Keratinocyte (primary cell): ENCODE measurements around the gene TTC8. TPM values are rescaled to one million over a fixed set of nuclear protein-coding genes. Genes with fewer than 3 reads are reported as not detected.

ENCODE experiments used
- DNase-seq: peaks from one replicate; pipeline ENCODE4 v3.0.0-alpha.2; 2011; ENCODE audit warnings: low read depth, missing footprints, low spot score
- FAIRE-seq: peaks from 2 replicates; lab custom pipeline; 2011; peaks lifted over from hg19 to GRCh38; lab: Jason Lieb, UNC
- H2AFZ ChIP-seq: 2 replicates; pipeline ENCODE4 v1.6.0; 2012; ENCODE audit warnings: low read length, control low read depth, inconsistent platforms; ENCODE audit not compliant: control insufficient read depth
- H3K27ac ChIP-seq: 2 replicates; pipeline ENCODE4 v1.5.1; 2011; ENCODE audit warnings: low read length; ENCODE audit not compliant: control insufficient read depth, insufficient read depth
- H3K27me3 ChIP-seq: 3 replicates; pipeline ENCODE4 v1.6.0; 2011; ENCODE audit warnings: low read length; ENCODE audit not compliant: control insufficient read depth, insufficient read depth; ENCODE audit errors: extremely low read depth
- H3K36me3 ChIP-seq, 2 experiments: 2 replicates in 1 of 2; 3 replicates in 1 of 2; pipeline ENCODE4 v1.5.1; 2011; ENCODE audit warnings: low read length in 2 of 2, mild to moderate bottlenecking in 1 of 2; ENCODE audit not compliant: control insufficient read depth in 2 of 2, insufficient read depth in 2 of 2; ENCODE audit errors: extremely low read depth in 1 of 2
- H3K4me1 ChIP-seq: 3 replicates; pipeline ENCODE4 v1.5.1; 2011; ENCODE audit warnings: low read length; ENCODE audit not compliant: control insufficient read depth, insufficient read depth; ENCODE audit errors: extremely low read depth
- H3K4me2 ChIP-seq: 3 replicates; pipeline ENCODE4 v1.6.0; 2011; ENCODE audit warnings: low read depth, low read length; ENCODE audit not compliant: control insufficient read depth, insufficient read depth; ENCODE audit errors: extremely low read depth
- H3K4me3 ChIP-seq, 3 experiments: fragments of 200-600 bp in 1 of 3; sonication (generic) in 1 of 3; 2 replicates in 2 of 3; 3 replicates in 1 of 3; pipeline ENCODE4 v1.5.1; 2011 to 2016; ENCODE audit warnings: low read length in 3 of 3, mild to moderate bottlenecking in 3 of 3, control low read depth in 2 of 3, inconsistent platforms in 1 of 3, low read depth in 1 of 3, mixed read lengths in 1 of 3, mixed run types in 1 of 3, moderate library complexity in 1 of 3; ENCODE audit not compliant: control insufficient read depth in 2 of 3, insufficient read depth in 2 of 3; ENCODE audit errors: extremely low read depth in 1 of 3
- H3K79me2 ChIP-seq: 2 replicates; pipeline ENCODE4 v1.6.0; 2012; ENCODE audit warnings: low read length; ENCODE audit not compliant: control insufficient read depth, insufficient read depth
- H3K9ac ChIP-seq: 3 replicates; pipeline ENCODE4 v1.6.0; 2011; ENCODE audit warnings: low read length; ENCODE audit not compliant: control insufficient read depth, insufficient read depth; ENCODE audit errors: extremely low read depth
- H3K9me1 ChIP-seq: 3 replicates; pipeline ENCODE4 v1.6.0; 2011; ENCODE audit warnings: low read length; ENCODE audit not compliant: control insufficient read depth, insufficient read depth; ENCODE audit errors: extremely low read depth
- H3K9me3 ChIP-seq: 2 replicates; pipeline ENCODE4 v1.5.1; 2012; ENCODE audit warnings: low read depth, low read length; ENCODE audit not compliant: control insufficient read depth
- H4K20me1 ChIP-seq: 3 replicates; pipeline ENCODE4 v1.6.0; 2011; ENCODE audit warnings: low read length; ENCODE audit not compliant: control insufficient read depth, insufficient read depth; ENCODE audit errors: extremely low read depth
- EZH2 ChIP-seq: IDR thresholded peaks from one replicate; pipeline ENCODE4 v1.6.1; 2012; ENCODE audit warnings: inconsistent platforms, mild to moderate bottlenecking, low read length, moderate library complexity
- dilution Hi-C: fragments of 300-500 bp; cut with MboI; formaldehyde crosslinking; loops from one replicate; pipeline ENCODE4 v1.7.0; 2020; ENCODE audit warnings: low sequenced_read_pairs; ENCODE audit not compliant: extremely low pct_ligation_motif_present
- polyA plus RNA-seq, 5 experiments: library from polyadenylated mRNA; depleted of rRNA in 3 of 5; stranded (reverse) in 3 of 5; stranded (forward) in 1 of 5; unstranded in 1 of 5; fragments of >200 nt; gene quantifications; 1 replicate in 1 of 5; 2 replicates in 3 of 5; 3 replicates in 1 of 5; pipeline versions ENCODE4 v1.2.1 to v1.2.3, GENCODE V29; 2011 to 2012; ENCODE audit warnings: missing spikeins in 2 of 5, low read depth in 1 of 5, low replicate concordance in 1 of 5
- TF ChIP-seq, protein P1 (sequence below), 3 experiments: IDR thresholded peaks in 1 of 3; conservative IDR thresholded peaks in 1 of 3; optimal IDR thresholded peaks in 1 of 3; 2 replicates in 2 of 3; 3 replicates in 1 of 3; pipeline versions ENCODE3 to v1.5.1; 2011; ENCODE audit warnings: low read length in 3 of 3, mild to moderate bottlenecking in 3 of 3, moderate library complexity in 2 of 3, control low read depth in 1 of 3, inconsistent platforms in 1 of 3; ENCODE audit not compliant: insufficient read depth in 2 of 3; ENCODE audit errors: extremely low read depth in 1 of 3

TTC8 gene
- polyA plus RNA-seq, 1 donor (not counting 4 experiments of a cell fraction or from before 2014, with no cell fraction given) = 43.0 TPM

DNA sequence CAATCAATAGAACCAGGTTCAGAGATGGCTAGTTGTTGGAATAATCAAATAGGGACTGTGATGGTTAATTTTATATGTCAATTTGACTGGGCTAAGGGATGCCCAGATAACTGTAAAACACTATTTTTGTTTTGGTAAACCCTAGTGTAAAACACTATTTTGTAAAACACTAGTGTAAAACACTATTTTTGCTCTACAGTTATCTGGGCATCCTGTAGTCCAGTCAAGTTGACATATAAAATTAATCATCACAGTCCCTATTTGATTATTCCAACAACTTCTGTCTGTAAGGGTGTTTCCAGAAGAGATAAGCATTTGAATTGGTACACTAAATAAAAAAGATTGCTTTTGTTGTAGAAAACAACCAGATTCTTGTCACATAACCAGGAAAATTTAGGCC, 16.1 kb upstream of the TTC8 start:
- Histone ChIP-seq H3K4me3 (no peak overlapping the region), H3K4me1 (no peaks in the 10 kb centered on the region), H4K20me1 (no peaks in the 10 kb centered on the region), H3K36me3 (no peaks in the 10 kb centered on the region), H3K27ac (no peak overlapping the region), H3K79me2 (no peaks in the 10 kb centered on the region), H2AFZ (no peak overlapping the region), H3K27me3 (no peaks in the 10 kb centered on the region), H3K9me1 (no peaks in the 10 kb centered on the region), H3K9me3 (no peaks in the 10 kb centered on the region), H3K9ac (no peak overlapping the region), H3K4me2 (no peak overlapping the region)
- DNase-seq (no peak), FAIRE-seq (no peak)
- dilution Hi-C loops = no loop called here
- TF ChIP-seq, protein P1, sequence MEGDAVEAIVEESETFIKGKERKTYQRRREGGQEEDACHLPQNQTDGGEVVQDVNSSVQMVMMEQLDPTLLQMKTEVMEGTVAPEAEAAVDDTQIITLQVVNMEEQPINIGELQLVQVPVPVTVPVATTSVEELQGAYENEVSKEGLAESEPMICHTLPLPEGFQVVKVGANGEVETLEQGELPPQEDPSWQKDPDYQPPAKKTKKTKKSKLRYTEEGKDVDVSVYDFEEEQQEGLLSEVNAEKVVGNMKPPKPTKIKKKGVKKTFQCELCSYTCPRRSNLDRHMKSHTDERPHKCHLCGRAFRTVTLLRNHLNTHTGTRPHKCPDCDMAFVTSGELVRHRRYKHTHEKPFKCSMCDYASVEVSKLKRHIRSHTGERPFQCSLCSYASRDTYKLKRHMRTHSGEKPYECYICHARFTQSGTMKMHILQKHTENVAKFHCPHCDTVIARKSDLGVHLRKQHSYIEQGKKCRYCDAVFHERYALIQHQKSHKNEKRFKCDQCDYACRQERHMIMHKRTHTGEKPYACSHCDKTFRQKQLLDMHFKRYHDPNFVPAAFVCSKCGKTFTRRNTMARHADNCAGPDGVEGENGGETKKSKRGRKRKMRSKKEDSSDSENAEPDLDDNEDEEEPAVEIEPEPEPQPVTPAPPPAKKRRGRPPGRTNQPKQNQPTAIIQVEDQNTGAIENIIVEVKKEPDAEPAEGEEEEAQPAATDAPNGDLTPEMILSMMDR (optimal IDR thresholded peaks at IDR 0.05 in 1 of 3, IDR thresholded peaks at IDR 0.05 in 1 of 3, conservative IDR thresholded peaks at IDR 0.05 in 1 of 3; ENCODE audit: extremely low read depth in 1 of 3, insufficient read depth in 2 of 3, low read length in 3 of 3) = no peak
- no peak for TF ChIP-seq EZH2

DNA sequence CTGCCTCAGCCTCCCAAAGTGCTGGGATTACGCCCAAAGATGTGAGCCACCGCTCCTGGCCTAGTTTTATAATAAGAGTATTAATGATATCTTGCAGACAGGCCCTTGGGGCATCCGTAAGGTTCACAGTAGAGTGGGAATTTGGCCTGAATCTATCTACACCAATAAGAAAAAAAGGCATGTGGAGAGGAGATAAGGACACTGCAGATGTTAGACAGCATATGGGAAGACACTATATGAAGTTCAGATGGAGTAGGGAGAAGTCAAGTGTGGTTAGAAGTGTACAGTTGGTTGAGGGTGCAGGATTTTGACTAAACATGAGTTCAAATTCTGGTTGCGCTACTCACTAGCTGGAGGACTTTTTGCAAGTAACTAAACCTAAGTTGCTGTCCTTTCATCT, 8.5 kb upstream of the TTC8 start:
- Histone ChIP-seq H3K9ac (no peak overlapping the region), H3K9me1 (no peaks in the 10 kb centered on the region), H3K9me3 (no peaks in the 10 kb centered on the region), H3K27me3 (no peaks in the 10 kb centered on the region), H3K4me1 (no peaks in the 10 kb centered on the region), H4K20me1 (no peaks in the 10 kb centered on the region), H3K4me3 (no peak overlapping the region), H2AFZ (no peak overlapping the region), H3K4me2 (no peak overlapping the region), H3K36me3 (no peaks in the 10 kb centered on the region), H3K27ac (no peak overlapping the region), H3K79me2 (no peaks in the 10 kb centered on the region)
- dilution Hi-C loops = no loop called here
- FAIRE-seq (no peak), DNase-seq (no peak)
- TF ChIP-seq, protein P1 (optimal IDR thresholded peaks at IDR 0.05 in 1 of 3, IDR thresholded peaks at IDR 0.05 in 1 of 3, conservative IDR thresholded peaks at IDR 0.05 in 1 of 3; ENCODE audit: extremely low read depth in 1 of 3, insufficient read depth in 2 of 3, low read length in 3 of 3) = no peak
- no peak for TF ChIP-seq EZH2
